PC-3 (cell line): ENCODE measurements around the gene TTC28. TPM values are rescaled to one million over a fixed set of nuclear protein-coding genes. Genes with fewer than 3 reads are reported as not detected.
"Not testable (repeated sequence)": the region's sequence is repeated elsewhere in the genome, so short reads cannot be mapped to it uniquely, and the experiment has no call there.

Experiments used
- ATAC-seq: fragments of 200-7000 bp; cut with Tn5 transposase; 2 replicates; pipeline ENCODE4 v1.9.1; 2020; ENCODE audit warnings: mild to moderate bottlenecking, moderate library complexity
- BruUV-seq: library from RNA; stranded (reverse); fragments of 400-500 nt; replicated peaks from 2 replicates; lab custom pipeline; 2021; lab: Mats Ljungman, UMichigan
- CTCF ChIA-PET: fragments of 300-600 bp; sonication (Branson Sonifier 250); formaldehyde crosslinking; loops from one replicate; lab custom pipeline; 2022; ENCODE audit warnings: antibody characterized with exemption; lab: Charles Lee
- POLR2A ChIA-PET: fragments of 300-600 bp; sonication (Branson Sonifier 250); formaldehyde crosslinking; loops from one replicate; lab custom pipeline; 2022; ENCODE audit warnings: antibody characterized with exemption; ENCODE audit not compliant: unreplicated experiment; lab: Charles Lee
- DNase-seq: peaks from one replicate; pipeline ENCODE4 v3.0.0-alpha.2; 2015
- H2AFZ ChIP-seq: fragments of 300-600 bp; sonication (generic); 2 replicates; pipeline ENCODE4 v1.6.0; 2016; ENCODE audit warnings: antibody characterized with exemption, low read length
- H3F3A ChIP-seq: fragments of 300-600 bp; sonication (generic); one replicate; pipeline ENCODE4 v1.6.0; 2017; ENCODE audit warnings: antibody characterized with exemption, low read length, control low read depth, mild to moderate bottlenecking; ENCODE audit not compliant: unreplicated experiment
- H3K27ac ChIP-seq: fragments of 300-600 bp; sonication (generic); 2 replicates; pipeline ENCODE4 v1.5.1; 2016; ENCODE audit warnings: mild to moderate bottlenecking, low read length
- H3K27me3 ChIP-seq: fragments of 300-600 bp; sonication (generic); 2 replicates; pipeline ENCODE4 v1.6.1; 2016; ENCODE audit warnings: low read length, mixed read lengths
- H3K36me3 ChIP-seq: fragments of 300-600 bp; sonication (generic); 2 replicates; pipeline ENCODE4 v1.6.1; 2016; ENCODE audit warnings: low read depth, mixed run types, low read length, mixed read lengths
- H3K4me1 ChIP-seq: fragments of 300-600 bp; sonication (generic); 2 replicates; pipeline ENCODE4 v1.5.1; 2016; ENCODE audit warnings: low read length; ENCODE audit not compliant: insufficient read depth
- H3K4me2 ChIP-seq: fragments of 300-600 bp; sonication (generic); 2 replicates; pipeline ENCODE4 v1.6.0; 2016; ENCODE audit warnings: low read length
- H3K4me3 ChIP-seq: fragments of 300-600 bp; sonication (generic); 2 replicates; pipeline ENCODE4 v1.5.1; 2016; ENCODE audit warnings: mild to moderate bottlenecking, low read length, mixed read lengths
- H3K79me2 ChIP-seq: fragments of 300-600 bp; sonication (generic); 2 replicates; pipeline ENCODE4 v1.6.1; 2017; ENCODE audit warnings: low read length, mixed read lengths
- H3K9ac ChIP-seq: fragments of 300-600 bp; sonication (generic); 2 replicates; pipeline ENCODE4 v1.6.0; 2016; ENCODE audit warnings: mild to moderate bottlenecking, low read length
- H3K9me2 ChIP-seq: fragments of 300-600 bp; sonication (generic); replicated peaks from 2 replicates; pipeline ENCODE4 v1.6.1; 2016; ENCODE audit warnings: mixed run types, low read length, mixed read lengths
- H3K9me3 ChIP-seq: fragments of 300-600 bp; sonication (generic); 2 replicates; pipeline ENCODE4 v1.6.1; 2016; ENCODE audit warnings: low read length, mixed read lengths
- H4K20me1 ChIP-seq: fragments of 300-600 bp; sonication (generic); 2 replicates; pipeline ENCODE4 v1.6.1; 2016; ENCODE audit warnings: low read length, mixed read lengths
- EZH2 ChIP-seq: fragments of 300-600 bp; sonication (generic); IDR thresholded peaks from one replicate; pipeline ENCODE4 v1.6.1; 2017; ENCODE audit warnings: antibody characterized with exemption, mild to moderate bottlenecking, low read length; ENCODE audit not compliant: unreplicated experiment
- EZH2phosphoT487 ChIP-seq: fragments of 300-600 bp; sonication (generic); IDR thresholded peaks from 2 replicates; pipeline ENCODE4 v1.6.1; 2018; ENCODE audit warnings: mild to moderate bottlenecking, antibody characterized with exemption, low read length, borderline replicate concordance
- intact Hi-C: fragments of 100-400 bp; cut with micrococcal nuclease; formaldehyde crosslinking; loops from 2 replicates; pipeline ENCODE4 v1.9.0; 2023
- total RNA-seq: library from RNA; depleted of rRNA; stranded (reverse); fragments of >200 nt; gene quantifications from 2 replicates; pipeline ENCODE4 v1.2.3, GENCODE V29; 2014
- TF ChIP-seq, protein P1 (sequence below): fragments of 300-600 bp; sonication (generic); conservative IDR thresholded peaks from 2 replicates; pipeline ENCODE4 v1.5.1; 2017; ENCODE audit warnings: antibody characterized with exemption, low read depth, mild to moderate bottlenecking, low read length

The TTC28 gene
- total RNA-seq, 1 experiment from 2014 or later = 6.3 TPM

DNA sequence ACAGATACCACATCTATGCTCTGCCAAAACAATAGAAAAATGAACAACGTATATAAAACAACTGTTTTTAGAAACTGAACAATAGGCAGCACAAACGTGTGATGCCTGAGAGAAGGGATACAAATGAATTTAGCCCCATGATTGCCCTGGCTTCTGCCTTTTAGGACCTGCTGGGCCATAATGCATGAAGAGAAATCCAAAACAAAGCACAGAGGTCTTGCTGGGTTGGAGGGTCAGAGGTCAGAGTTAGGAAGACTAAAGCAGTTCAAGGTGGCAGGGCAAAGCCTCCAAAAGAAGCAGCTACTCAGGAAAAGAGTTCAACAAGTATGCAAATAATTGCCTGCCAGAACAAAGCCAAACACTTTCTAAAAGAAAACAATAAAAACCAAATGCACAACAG is 138.5 kb downstream of the TTC28 start:
- no peaks in the 10 kb centered on the region for H4K20me1 ChIP-seq
- ATAC-seq (no peak), DNase-seq (no peak)
- H3K79me2 ChIP-seq = no peaks in the 10 kb centered on the region
- no peak overlapping the region for H2AFZ ChIP-seq
- no peak overlapping the region for H3K4me3 ChIP-seq
- no TSS peak for BruUV-seq
- no peaks in the 10 kb centered on the region for H3K9me3 ChIP-seq
- intact Hi-C loops = no loop called here
- no peaks in the 10 kb centered on the region for H3K36me3 ChIP-seq
- no peaks in the 10 kb centered on the region for H3F3A ChIP-seq
- H3K4me2 ChIP-seq = no peak overlapping the region
- CTCF ChIA-PET = no interaction called here
- POLR2A ChIA-PET = no interaction called here
- H3K27me3 ChIP-seq = no peaks in the 10 kb centered on the region
- H3K4me1 ChIP-seq = no peaks in the 10 kb centered on the region; the same call in 1 of the 2 replicates
- no peak overlapping the region for H3K27ac ChIP-seq
- no peaks in the 10 kb centered on the region for H3K9me2 ChIP-seq
- TF ChIP-seq, protein P1, sequence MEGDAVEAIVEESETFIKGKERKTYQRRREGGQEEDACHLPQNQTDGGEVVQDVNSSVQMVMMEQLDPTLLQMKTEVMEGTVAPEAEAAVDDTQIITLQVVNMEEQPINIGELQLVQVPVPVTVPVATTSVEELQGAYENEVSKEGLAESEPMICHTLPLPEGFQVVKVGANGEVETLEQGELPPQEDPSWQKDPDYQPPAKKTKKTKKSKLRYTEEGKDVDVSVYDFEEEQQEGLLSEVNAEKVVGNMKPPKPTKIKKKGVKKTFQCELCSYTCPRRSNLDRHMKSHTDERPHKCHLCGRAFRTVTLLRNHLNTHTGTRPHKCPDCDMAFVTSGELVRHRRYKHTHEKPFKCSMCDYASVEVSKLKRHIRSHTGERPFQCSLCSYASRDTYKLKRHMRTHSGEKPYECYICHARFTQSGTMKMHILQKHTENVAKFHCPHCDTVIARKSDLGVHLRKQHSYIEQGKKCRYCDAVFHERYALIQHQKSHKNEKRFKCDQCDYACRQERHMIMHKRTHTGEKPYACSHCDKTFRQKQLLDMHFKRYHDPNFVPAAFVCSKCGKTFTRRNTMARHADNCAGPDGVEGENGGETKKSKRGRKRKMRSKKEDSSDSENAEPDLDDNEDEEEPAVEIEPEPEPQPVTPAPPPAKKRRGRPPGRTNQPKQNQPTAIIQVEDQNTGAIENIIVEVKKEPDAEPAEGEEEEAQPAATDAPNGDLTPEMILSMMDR = no peak
- TF ChIP-seq EZH2 (no peak), EZH2phosphoT487 (no peak)
- H3K9ac ChIP-seq = no peak overlapping the region

DNA sequence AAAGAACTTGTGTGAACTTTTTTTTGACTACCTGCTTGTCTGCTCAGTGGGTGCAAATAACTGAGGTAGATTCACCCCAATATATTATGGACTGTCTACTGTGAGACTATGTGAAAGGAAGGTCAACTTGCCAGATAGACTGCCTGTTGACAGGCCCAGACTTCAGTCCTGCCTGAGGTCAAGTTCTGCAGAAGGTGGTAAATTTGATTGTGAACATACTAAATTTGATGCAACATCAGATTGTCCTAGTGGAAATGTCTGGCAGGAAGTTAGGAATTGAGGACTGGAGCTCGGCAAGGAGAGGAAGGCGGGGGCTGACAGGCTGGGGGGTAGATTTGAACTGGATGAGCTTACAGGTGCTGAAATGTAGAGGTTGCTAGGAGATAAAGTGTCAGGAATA is 140.7 kb downstream of the TTC28 start:
- POLR2A ChIA-PET = no interaction called here
- intact Hi-C loops = no loop called here
- no peak for DNase-seq
- Histone ChIP-seq H3K9ac (no peak overlapping the region), H3K79me2 (no peaks in the 10 kb centered on the region), H3K4me2 (no peak overlapping the region), H3K9me2 (no peaks in the 10 kb centered on the region), H3K9me3 (no peaks in the 10 kb centered on the region), H2AFZ (no peak overlapping the region), H3K27ac (no peak overlapping the region), H4K20me1 (no peaks in the 10 kb centered on the region), H3K4me3 (no peak overlapping the region), H3K27me3 (no peaks in the 10 kb centered on the region), H3F3A (no peaks in the 10 kb centered on the region), H3K4me1 (no peaks in the 10 kb centered on the region), H3K36me3 (no peaks in the 10 kb centered on the region)
- ATAC-seq = no peak
- CTCF ChIA-PET = no interaction called here
- TF ChIP-seq EZH2phosphoT487 (no peak), EZH2 (no peak)
- TF ChIP-seq, protein P1 = no peak
- BruUV-seq = no TSS peak

DNA sequence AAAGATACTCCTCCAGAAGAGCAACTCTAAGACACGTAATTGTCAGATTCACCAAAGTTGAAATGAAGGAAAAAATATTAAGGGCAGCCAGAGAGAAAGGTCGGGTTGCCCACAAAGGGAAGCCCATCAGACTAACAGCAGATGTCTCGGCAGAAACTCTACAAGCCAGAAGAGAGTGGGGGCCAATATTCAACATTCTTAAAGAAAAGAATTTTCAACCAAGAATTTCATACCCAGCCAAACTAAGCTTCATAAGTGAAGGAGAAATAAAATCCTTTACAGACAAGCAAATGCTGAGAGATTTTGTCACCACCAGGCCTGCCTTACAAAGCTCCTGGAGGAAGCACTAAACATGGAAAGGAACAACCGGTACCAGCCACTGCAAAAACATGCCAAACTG is 149.1 kb downstream of the TTC28 start:
- BruUV-seq, H3K9ac ChIP-seq, H3K4me1 ChIP-seq, ATAC-seq, H3K9me3 ChIP-seq, DNase-seq, H3F3A ChIP-seq, H4K20me1 ChIP-seq, H3K27ac ChIP-seq, intact Hi-C loops, POLR2A ChIA-PET, H3K4me3 ChIP-seq, H3K79me2 ChIP-seq, H3K4me2 ChIP-seq, CTCF ChIA-PET, H3K36me3 ChIP-seq, H3K9me2 ChIP-seq, H2AFZ ChIP-seq, H3K27me3 ChIP-seq: not testable (repeated sequence)

DNA sequence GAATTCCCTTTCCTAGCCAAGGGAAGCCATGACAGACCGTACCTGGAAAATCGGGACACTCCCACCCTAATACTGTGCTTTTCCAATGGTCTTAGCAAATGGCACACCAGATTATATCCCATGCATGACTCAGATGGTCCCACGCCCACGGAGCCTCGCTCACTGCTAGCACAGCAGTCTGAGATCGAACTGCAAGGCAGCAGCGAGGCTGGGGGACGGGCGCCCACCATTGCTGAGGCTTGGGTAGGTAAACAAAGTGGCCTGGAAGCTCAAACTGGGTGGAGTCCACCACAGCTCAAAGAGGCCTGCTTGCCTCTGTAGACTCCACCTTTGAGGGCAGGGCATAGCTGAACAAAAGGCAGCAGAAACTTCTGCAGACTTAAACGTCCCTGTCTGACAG is 150.5 kb downstream of the TTC28 start:
- not testable (repeated sequence) for H3K27me3 ChIP-seq

More for the DNA sequence above, 150.5 kb downstream of the TTC28 start:
- H3K36me3 ChIP-seq, intact Hi-C loops, H3K9ac ChIP-seq, CTCF ChIA-PET, H3K4me2 ChIP-seq, BruUV-seq, DNase-seq, H2AFZ ChIP-seq, H3K4me1 ChIP-seq, H3K27ac ChIP-seq, H3K79me2 ChIP-seq, H4K20me1 ChIP-seq, H3K9me3 ChIP-seq, H3F3A ChIP-seq, POLR2A ChIA-PET, ATAC-seq, H3K9me2 ChIP-seq, H3K4me3 ChIP-seq: not testable (repeated sequence)
